Thyroid gland (tissue), 4 donors: ENCODE measurements around the gene TNS3.

Experiments used
- POLR2A ChIP-seq, 2 donors: fragments of 450-650 bp; IDR thresholded peaks; one replicate each; pipeline ENCODE4 v1.6.1; 2017; ENCODE audit warnings: antibody characterized with exemption in 2 of 2, mild to moderate bottlenecking in 2 of 2, moderate library complexity in 1 of 2
- TF ChIP-seq, protein P1 (sequence below), 6 experiments: fragments of 200-600 bp in 3 of 6; fragments of 450-650 bp in 3 of 6; sonication (generic) in 3 of 6; IDR thresholded peaks; one replicate each; pipeline ENCODE4 v1.5.1; 2016 to 2019; ENCODE audit warnings: antibody characterized with exemption in 6 of 6, mild to moderate bottlenecking in 2 of 6, inconsistent platforms in 1 of 6, moderate library complexity in 1 of 6

DNA sequence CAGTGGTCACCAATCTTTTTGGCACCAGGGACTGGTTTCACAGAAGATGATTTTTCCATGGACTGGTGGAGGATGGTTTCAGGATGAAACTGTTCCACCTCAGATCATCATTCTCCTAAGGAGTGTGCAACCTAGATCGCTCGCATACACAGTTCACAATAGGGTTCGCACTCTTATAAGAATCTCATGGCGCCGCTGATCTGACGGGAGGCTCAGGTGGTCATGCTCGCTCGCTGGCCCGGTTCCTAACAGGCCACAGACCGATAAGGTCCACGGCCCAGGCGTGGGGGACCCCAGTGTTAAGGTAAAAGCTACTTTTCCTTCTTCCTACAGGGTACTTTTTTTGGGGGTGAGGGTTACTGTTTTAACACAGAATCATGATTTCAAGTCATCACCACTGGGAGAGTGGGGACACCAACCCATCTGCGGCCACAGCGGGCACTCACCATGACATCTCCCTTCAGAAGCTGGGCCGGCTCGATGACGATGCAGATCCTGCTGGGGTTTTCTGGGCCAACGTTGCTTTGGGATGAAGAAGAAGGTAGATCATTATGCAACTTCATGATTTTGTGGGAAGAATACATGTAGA lies 170.5 kb downstream of the TNS3 start:
- TF ChIP-seq POLR2A (IDR thresholded peaks at IDR 0.05) = no peak
- TF ChIP-seq, protein P1, sequence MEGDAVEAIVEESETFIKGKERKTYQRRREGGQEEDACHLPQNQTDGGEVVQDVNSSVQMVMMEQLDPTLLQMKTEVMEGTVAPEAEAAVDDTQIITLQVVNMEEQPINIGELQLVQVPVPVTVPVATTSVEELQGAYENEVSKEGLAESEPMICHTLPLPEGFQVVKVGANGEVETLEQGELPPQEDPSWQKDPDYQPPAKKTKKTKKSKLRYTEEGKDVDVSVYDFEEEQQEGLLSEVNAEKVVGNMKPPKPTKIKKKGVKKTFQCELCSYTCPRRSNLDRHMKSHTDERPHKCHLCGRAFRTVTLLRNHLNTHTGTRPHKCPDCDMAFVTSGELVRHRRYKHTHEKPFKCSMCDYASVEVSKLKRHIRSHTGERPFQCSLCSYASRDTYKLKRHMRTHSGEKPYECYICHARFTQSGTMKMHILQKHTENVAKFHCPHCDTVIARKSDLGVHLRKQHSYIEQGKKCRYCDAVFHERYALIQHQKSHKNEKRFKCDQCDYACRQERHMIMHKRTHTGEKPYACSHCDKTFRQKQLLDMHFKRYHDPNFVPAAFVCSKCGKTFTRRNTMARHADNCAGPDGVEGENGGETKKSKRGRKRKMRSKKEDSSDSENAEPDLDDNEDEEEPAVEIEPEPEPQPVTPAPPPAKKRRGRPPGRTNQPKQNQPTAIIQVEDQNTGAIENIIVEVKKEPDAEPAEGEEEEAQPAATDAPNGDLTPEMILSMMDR (IDR thresholded peaks at IDR 0.05) = no peak
